A673 (cell line): ENCODE results near the gene DNAJC21. TPM values are rescaled to one million over a fixed set of nuclear protein-coding genes. Genes with fewer than 3 reads are reported as not detected.

Source experiments
- BruUV-seq: library from RNA; stranded (reverse); fragments of 400-500 nt; replicated peaks from 2 replicates; lab custom pipeline; 2021; lab: Mats Ljungman, UMichigan
- CTCF ChIA-PET: fragments of 300-600 bp; sonication (Branson Sonifier 250); formaldehyde crosslinking; loops from one replicate; lab custom pipeline; 2022; ENCODE audit warnings: antibody characterized with exemption; lab: Charles Lee
- POLR2A ChIA-PET: fragments of 300-600 bp; sonication (Branson Sonifier 250); formaldehyde crosslinking; loops from one replicate; lab custom pipeline; 2022; ENCODE audit warnings: antibody characterized with exemption; ENCODE audit not compliant: low non-redundant PET; lab: Charles Lee
- DNase-seq: peaks from one replicate; pipeline ENCODE4 v3.0.0-alpha.2; 2015; ENCODE audit warnings: low spot score
- H3K27ac ChIP-seq: fragments of 200-600 bp; sonication (generic); 2 replicates; pipeline ENCODE4 v1.5.1; 2016; ENCODE audit warnings: mixed run types, low read depth, mild to moderate bottlenecking, mixed read lengths, antibody characterized with exemption, low read length; ENCODE audit not compliant: poor library complexity, severe bottlenecking
- H3K27me3 ChIP-seq: fragments of 200-600 bp; sonication (generic); replicated peaks from 2 replicates; pipeline ENCODE4 v1.6.1; 2017; ENCODE audit warnings: mixed run types, low read depth, mild to moderate bottlenecking, mixed read lengths, antibody characterized with exemption, low read length; ENCODE audit not compliant: insufficient read depth, poor library complexity
- H3K36me3 ChIP-seq: fragments of 200-600 bp; sonication (generic); 2 replicates; pipeline ENCODE4 v1.6.1; 2016; ENCODE audit warnings: mixed run types, mild to moderate bottlenecking, mixed read lengths, antibody characterized with exemption, low read length; ENCODE audit not compliant: insufficient read depth, poor library complexity, severe bottlenecking
- H3K4me1 ChIP-seq: fragments of 200-600 bp; sonication (generic); 2 replicates; pipeline ENCODE4 v1.6.1; 2017; ENCODE audit warnings: mixed run types, mild to moderate bottlenecking, mixed read lengths, antibody characterized with exemption, low read length; ENCODE audit not compliant: insufficient read depth, poor library complexity, severe bottlenecking
- H3K4me3 ChIP-seq: fragments of 200-600 bp; sonication (generic); 2 replicates; pipeline ENCODE4 v1.5.1; 2016; ENCODE audit warnings: low read depth, mixed run types, mild to moderate bottlenecking, mixed read lengths, low read length; ENCODE audit not compliant: poor library complexity, severe bottlenecking
- H3K9me3 ChIP-seq: fragments of 200-600 bp; sonication (generic); 2 replicates; pipeline ENCODE4 v1.6.1; 2016; ENCODE audit warnings: mixed run types, low read depth, mild to moderate bottlenecking, mixed read lengths, antibody characterized with exemption, low read length; ENCODE audit not compliant: poor library complexity, severe bottlenecking
- EZH2 ChIP-seq: fragments of 200-600 bp; sonication (generic); IDR thresholded peaks from 2 replicates; pipeline ENCODE4 v1.6.1; 2017; ENCODE audit warnings: borderline replicate concordance, low read depth, mild to moderate bottlenecking, mixed read lengths, antibody characterized with exemption, low read length; ENCODE audit not compliant: poor library complexity, severe bottlenecking
- intact Hi-C: fragments of 100-400 bp; cut with micrococcal nuclease; formaldehyde crosslinking; loops from one replicate; pipeline ENCODE4 v1.10.0; 2022; ENCODE audit not compliant: unreplicated experiment
- total RNA-seq: library from RNA; stranded (reverse); gene quantifications from 2 replicates; pipeline ENCODE4 v1.2.3, GENCODE V29; 2021
- TF ChIP-seq, protein P1 (sequence below): fragments of 300-800, 200-600 bp; sonication (generic); conservative IDR thresholded peaks from 2 replicates; pipeline ENCODE4 v1.5.1; 2017; ENCODE audit warnings: low read depth, mild to moderate bottlenecking, antibody characterized with exemption, low read length, moderate library complexity, mixed read lengths

The DNAJC21 gene
- total RNA-seq, 1 experiment from 2014 or later = 48.7 TPM

DNA sequence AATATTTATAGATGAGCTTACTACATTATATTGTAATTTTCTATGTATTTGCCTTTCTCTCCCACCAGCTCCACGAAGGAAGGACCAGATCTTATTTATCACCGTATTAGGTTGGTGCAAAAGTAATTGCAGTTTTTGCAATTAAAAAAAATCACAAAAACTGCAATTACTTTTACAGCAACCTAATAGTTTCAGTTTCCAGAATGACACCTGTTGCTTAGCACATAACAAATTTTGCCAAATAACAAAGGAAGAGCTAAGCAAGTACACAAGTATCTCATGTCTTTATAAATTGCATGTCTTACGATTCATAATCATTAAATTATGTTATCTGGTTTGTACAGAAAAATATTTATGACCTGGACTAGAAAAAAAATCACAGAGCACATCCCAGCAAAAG lies 72.5 kb downstream of the DNAJC21 start:
- intact Hi-C loops = loop anchor here (5.0 kb wide), 3 partner anchors 45 to 530 kb away; no protein-coding TSS in a partner anchor
- Histone ChIP-seq H3K4me3 (no peak overlapping the region), H3K9me3 (no peaks in the 10 kb centered on the region), H3K36me3 (no peaks in the 10 kb centered on the region), H3K27me3 (peaks cover 3% of the 10 kb centered on the region), H3K27ac (no peak overlapping the region), H3K4me1 (no peaks in the 10 kb centered on the region)
- CTCF ChIA-PET = no interaction called here
- BruUV-seq = no TSS peak
- no peak for TF ChIP-seq EZH2
- TF ChIP-seq, protein P1, sequence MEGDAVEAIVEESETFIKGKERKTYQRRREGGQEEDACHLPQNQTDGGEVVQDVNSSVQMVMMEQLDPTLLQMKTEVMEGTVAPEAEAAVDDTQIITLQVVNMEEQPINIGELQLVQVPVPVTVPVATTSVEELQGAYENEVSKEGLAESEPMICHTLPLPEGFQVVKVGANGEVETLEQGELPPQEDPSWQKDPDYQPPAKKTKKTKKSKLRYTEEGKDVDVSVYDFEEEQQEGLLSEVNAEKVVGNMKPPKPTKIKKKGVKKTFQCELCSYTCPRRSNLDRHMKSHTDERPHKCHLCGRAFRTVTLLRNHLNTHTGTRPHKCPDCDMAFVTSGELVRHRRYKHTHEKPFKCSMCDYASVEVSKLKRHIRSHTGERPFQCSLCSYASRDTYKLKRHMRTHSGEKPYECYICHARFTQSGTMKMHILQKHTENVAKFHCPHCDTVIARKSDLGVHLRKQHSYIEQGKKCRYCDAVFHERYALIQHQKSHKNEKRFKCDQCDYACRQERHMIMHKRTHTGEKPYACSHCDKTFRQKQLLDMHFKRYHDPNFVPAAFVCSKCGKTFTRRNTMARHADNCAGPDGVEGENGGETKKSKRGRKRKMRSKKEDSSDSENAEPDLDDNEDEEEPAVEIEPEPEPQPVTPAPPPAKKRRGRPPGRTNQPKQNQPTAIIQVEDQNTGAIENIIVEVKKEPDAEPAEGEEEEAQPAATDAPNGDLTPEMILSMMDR = no peak
- POLR2A ChIA-PET = no interaction called here
- no peak for DNase-seq

DNA sequence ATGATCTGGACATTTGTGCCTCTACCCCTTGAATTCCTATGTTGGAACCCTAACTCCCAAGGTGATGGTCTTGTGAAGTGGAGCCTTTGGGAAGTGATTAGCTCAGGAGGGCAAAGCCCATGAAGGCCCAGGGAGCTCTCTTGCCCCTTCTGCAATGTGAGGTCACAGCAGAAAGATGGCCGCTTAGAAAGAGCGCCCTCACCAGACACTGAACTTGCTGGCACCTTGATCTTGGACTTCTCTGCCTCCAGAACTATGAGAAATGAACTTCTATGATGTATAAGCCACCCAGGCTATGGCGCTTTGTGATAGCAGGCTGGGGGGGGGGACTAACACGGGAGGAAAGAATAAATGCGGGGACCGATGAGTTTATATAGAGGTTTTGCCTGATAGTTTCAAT lies 73.1 kb downstream of the DNAJC21 start:
- intact Hi-C loops = loop anchor here (5.0 kb wide), 3 partner anchors 45 to 530 kb away; no protein-coding TSS in a partner anchor
- DNase-seq = no peak
- no peaks in the 10 kb centered on the region for H3K4me1 ChIP-seq

DNA sequence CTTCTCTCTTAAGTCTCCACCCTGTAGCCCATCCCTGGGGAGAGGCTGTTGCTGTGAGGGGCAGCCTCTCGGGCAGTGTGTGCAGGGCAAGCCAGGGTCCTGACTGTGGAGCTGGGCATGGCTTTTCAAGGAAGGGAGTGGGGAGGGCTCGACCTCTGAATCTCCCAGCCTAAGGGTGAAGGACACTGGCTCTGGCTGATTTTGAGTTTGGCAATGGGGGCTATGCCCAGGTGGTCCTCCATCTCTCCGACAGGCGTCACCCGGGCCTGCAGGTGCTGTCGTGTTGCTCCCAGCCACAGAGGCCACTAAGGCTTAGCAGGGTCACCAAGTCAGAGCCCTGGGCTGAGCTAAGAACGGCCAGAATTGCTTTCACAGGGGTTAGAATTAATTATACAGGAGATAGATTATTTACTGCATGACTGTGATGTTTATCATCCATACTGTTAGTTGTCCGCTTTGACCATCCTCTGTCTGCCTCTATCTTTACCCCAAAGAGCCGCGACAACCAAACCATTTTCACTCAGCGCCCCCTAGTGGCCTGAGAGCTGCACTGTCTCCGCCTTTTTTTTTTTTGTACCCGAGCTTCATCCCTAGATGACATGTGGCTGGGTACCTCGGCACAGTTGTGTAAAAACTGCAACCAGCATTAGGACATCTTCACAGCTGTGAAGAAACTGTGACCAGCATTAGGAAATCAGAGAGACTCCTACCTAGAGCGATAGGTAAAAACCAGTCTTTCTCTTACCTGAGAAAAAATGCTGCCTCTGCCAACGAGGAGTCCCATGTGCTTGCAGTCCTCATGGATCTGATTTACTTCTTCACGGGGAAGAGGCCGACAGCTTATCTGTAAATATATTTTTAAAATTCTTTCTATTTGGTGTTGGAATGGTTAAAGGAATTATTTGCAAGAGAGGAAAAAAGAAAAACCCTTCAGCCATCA lies 73.9 kb downstream of the DNAJC21 start:
- POLR2A ChIA-PET = no interaction called here
- Histone ChIP-seq H3K36me3 (no peaks in the 10 kb centered on the region), H3K27ac (no peak overlapping the region), H3K27me3 (peaks cover 3% of the 10 kb centered on the region), H3K4me3 (no peak overlapping the region), H3K9me3 (no peaks in the 10 kb centered on the region), H3K4me1 (no peaks in the 10 kb centered on the region)
- no TSS peak for BruUV-seq
- TF ChIP-seq, protein P1 = peak; percentile 98
- no peak for TF ChIP-seq EZH2
- peak; percentile 77 for DNase-seq
- CTCF ChIA-PET = interaction anchor here (0.5 to 1.7 kb wide), 10 partner anchors 36 to 1495 kb away, joined by 3 to 5 read pairs (median 4); partner anchors contain the start of gene DNAJC21
- intact Hi-C loops = loop anchor here (5.0 kb wide), 3 partner anchors 46 to 531 kb away; no protein-coding TSS in a partner anchor

More for the DNA sequence above, 73.1 kb downstream of the DNAJC21 start:
- no peak overlapping the region for H3K27ac ChIP-seq
- BruUV-seq = no TSS peak
- no peaks in the 10 kb centered on the region for H3K36me3 ChIP-seq
- POLR2A ChIA-PET = no interaction called here
- CTCF ChIA-PET = interaction anchor here (1.7 kb wide), 1 partner anchor 45 kb away, joined by 5 read pairs; no protein-coding TSS in a partner anchor
- H3K4me3 ChIP-seq = no peak overlapping the region
- peaks cover 3% of the 10 kb centered on the region for H3K27me3 ChIP-seq
- TF ChIP-seq, protein P1 = no peak
- no peak for TF ChIP-seq EZH2
- H3K9me3 ChIP-seq = no peaks in the 10 kb centered on the region
